ENCODE results near the gene TSR3. TPM values are rescaled to one million over a fixed set of nuclear protein-coding genes. Genes with fewer than 3 reads are reported as not detected.
A peak's percentile ranks its signal among the peaks of the same experiment; 100 is the strongest.

The TSR3 gene
- total and polyA plus RNA-seq, 11 donors, result 46.3 to 108 (median 60.0) TPM

DNA sequence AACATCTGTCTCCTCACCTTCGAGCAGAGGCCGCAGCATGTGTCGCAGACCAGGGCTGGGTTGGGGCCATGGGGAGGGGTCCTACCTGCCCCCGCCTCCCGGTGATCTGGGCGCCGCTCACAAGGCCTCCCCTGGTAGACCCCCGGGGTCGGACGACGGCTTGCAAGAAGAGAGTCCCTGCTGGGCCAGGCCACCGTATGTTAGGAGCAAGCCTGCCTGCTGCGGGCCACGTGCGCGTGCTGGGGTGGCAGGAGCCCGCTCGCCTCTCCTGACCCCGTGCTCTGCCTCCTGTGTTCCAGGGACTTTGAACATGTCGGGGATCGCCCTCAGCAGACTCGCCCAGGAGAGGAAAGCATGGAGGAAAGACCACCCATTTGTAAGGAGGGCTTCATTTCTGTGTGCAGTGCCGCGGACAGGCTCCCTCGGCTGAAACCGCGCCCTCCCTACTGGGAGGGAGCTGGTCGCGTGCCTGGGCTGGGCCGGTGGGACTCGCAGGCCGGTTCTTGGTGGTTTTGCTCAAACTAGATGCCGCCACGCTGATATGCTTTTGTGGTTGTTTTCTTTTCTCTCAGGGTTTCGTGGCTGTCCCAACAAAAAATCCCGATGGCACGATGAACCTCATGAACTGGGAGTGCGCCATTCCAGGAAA lies 37.8 kb downstream of the TSR3 start:
- Histone ChIP-seq H3K27me3 (no peaks in the 10 kb centered on the region), H3K36me3 (peaks cover 3 to 67% (median 51%) of the 10 kb centered on the region in 9 donors), H3K9me3 (no peaks in the 10 kb centered on the region), H3K27ac (no peak overlapping the region), H3K4me3 (no peak overlapping the region), H3K4me1 (peaks cover 8 to 42% (median 35%) of the 10 kb centered on the region in 12 donors)
- DNase-seq, result no peak
- intact Hi-C loops (cut with DNase I), result loop anchor here in 1 of 10 donors (5.0 kb wide), 1 partner anchor 468 kb away; the partner anchor contains the start of genes NUBP2 and SPSB3
- no peak for ATAC-seq
- WGBS, 4 donors, result 85 to 89% (median 88%) methylated on average over 22 to 38 of the region's 38 CpGs
- TF ChIP-seq, protein P1, sequence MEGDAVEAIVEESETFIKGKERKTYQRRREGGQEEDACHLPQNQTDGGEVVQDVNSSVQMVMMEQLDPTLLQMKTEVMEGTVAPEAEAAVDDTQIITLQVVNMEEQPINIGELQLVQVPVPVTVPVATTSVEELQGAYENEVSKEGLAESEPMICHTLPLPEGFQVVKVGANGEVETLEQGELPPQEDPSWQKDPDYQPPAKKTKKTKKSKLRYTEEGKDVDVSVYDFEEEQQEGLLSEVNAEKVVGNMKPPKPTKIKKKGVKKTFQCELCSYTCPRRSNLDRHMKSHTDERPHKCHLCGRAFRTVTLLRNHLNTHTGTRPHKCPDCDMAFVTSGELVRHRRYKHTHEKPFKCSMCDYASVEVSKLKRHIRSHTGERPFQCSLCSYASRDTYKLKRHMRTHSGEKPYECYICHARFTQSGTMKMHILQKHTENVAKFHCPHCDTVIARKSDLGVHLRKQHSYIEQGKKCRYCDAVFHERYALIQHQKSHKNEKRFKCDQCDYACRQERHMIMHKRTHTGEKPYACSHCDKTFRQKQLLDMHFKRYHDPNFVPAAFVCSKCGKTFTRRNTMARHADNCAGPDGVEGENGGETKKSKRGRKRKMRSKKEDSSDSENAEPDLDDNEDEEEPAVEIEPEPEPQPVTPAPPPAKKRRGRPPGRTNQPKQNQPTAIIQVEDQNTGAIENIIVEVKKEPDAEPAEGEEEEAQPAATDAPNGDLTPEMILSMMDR (IDR thresholded peaks at IDR 0.05), result no peak
- no peak for TF ChIP-seq POLR2A (IDR thresholded peaks at IDR 0.05)

DNA sequence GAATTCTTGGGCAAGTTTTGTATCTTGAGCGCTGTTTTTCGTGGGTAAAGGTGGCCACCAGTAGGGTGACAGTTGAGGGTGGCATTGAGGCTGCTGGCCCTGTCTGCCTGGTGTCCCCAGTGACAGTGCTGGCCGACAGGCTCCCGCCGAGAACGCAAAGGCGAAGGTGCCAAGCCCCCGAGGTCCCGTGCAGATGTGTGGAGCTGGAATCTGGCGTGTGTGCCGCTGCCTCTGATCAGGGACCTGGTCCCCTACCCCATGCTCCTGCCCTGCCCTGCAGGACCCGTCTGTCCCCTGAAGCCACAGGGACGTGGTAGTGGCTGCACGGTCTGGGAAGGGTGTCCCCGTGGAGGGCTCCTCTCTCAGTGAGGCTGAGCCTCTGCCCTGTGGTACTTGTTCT lies 38.8 kb downstream of the TSR3 start:
- no peak for TF ChIP-seq POLR2A (IDR thresholded peaks at IDR 0.05)
- TF ChIP-seq, protein P1 (IDR thresholded peaks at IDR 0.05), result no peak
- H3K4me3 ChIP-seq, result peak overlapping the region in 1 of 12 donors; percentile 84
- no peaks in the 10 kb centered on the region for H3K9me3 ChIP-seq
- H3K36me3 ChIP-seq, result peaks cover 3 to 57% (median 42%) of the 10 kb centered on the region in 9 donors
- H3K27ac ChIP-seq, result peak overlapping the region in 6 of 12 donors; percentile 33 to 96 (median 82)
- H3K4me1 ChIP-seq, result peaks cover 8 to 45% (median 35%) of the 10 kb centered on the region in 12 donors
- intact Hi-C loops (cut with DNase I), result loop anchor here in 1 of 10 donors (5.0 kb wide), 1 partner anchor 469 kb away; the partner anchor contains the start of genes NUBP2 and SPSB3
- 71 to 79% (median 75%) methylated on average over 12 to 15 of the region's 15 CpGs for WGBS, 4 donors
- no peaks in the 10 kb centered on the region for H3K27me3 ChIP-seq
- ATAC-seq (no peak), DNase-seq (no peak)

DNA sequence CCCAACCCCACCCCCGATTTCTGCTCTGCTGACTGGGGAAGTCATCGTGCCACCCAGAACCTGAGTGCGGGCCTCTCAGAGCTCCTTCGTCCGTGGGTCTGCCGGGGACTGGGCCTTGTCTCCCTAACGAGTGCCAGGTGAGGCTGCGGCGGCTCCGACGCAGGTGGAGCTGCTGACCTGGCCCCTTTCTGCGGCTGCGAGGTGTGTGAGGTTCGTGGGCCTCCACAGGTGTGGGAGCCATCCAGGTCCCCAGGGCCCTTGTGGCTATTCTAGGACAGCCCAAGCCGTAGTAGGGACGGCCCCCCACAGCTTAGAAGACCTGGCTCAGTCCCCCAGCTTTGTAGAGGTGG lies 39.2 kb downstream of the TSR3 start:
- DNase-seq, result no peak
- Histone ChIP-seq H3K4me3 (peak overlapping the region in 9 of 12 donors; percentile 79 to 98 (median 87)), H3K27me3 (no peaks in the 10 kb centered on the region), H3K27ac (peak overlapping the region in 11 of 12 donors; percentile 33 to 96 (median 80)), H3K36me3 (peaks cover 0 to 53% (median 37%) of the 10 kb centered on the region in 9 donors), H3K9me3 (no peaks in the 10 kb centered on the region), H3K4me1 (peaks cover 8 to 45% (median 35%) of the 10 kb centered on the region in 12 donors)
- ATAC-seq, result no peak
- TF ChIP-seq, protein P1 (IDR thresholded peaks at IDR 0.05), result no peak
- no peak for TF ChIP-seq POLR2A (IDR thresholded peaks at IDR 0.05)
- intact Hi-C loops (cut with DNase I), result loop anchor here in 1 of 10 donors (5.0 kb wide), 1 partner anchor 470 kb away; the partner anchor contains the start of genes NUBP2 and SPSB3
- 37 to 71% (median 62%) methylated on average over 3 to 16 of the region's 16 CpGs for WGBS, 4 donors

DNA sequence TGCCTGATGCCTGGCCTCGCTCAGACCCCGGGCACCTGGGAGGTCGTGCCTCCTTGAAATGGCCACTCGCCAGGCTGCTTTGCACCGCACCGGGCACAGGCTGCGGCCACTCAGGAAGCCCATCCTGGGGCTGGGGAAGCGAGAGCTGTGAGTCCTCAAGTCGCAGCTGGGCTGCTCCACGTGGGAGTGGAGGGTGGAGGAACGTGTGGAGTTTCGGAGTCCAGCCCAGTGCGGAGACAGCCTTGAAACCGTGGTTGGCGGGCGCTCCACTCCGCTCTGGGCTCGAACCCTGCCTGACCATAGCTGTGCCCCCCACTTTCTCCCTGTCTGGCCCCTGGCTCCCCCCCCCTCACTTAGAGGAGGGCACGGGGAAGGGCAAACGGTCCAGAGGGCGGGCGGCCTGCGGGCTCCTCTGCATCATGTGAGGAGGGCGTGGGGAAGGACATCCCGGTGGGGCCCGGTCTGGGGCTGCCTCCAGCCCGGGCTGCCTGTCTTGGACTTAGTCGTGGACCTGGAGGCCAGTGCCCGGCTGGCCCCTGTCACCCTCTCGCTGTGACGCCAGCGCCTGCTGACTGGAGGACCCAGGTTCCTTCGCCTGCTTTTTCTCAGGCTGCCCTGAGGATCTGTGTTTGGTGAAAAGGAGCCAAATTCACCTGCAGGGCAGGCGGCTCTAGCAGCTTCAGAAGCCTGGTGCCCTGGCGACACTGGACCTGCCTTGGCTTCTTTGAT lies 39.8 kb downstream of the TSR3 start:
- 9 to 24% (median 15%) methylated on average over 18 to 35 of the region's 35 CpGs for WGBS, 4 donors
- H3K4me3 ChIP-seq, result peak overlapping the region in 11 of 12 donors; percentile 79 to 98 (median 84)
- H3K27me3 ChIP-seq, result no peaks in the 10 kb centered on the region
- peaks cover 0 to 47% (median 32%) of the 10 kb centered on the region in 9 donors for H3K36me3 ChIP-seq
- intact Hi-C loops (cut with DNase I), result loop anchor here in 2 of 10 donors (2.0 to 5.0 kb wide), 2 partner anchors 39 to 470 kb away; partner anchors contain the start of genes GNPTG (in 2 of the 2), TSR3 (in 2 of the 2), NUBP2 (in 1 of the 2) and SPSB3 (in 1 of the 2)
- H3K9me3 ChIP-seq, result no peaks in the 10 kb centered on the region
- peak; percentile 50 to 75 (median 55) for DNase-seq
- H3K27ac ChIP-seq, result peak overlapping the region in 11 of 12 donors; percentile 66 to 97 (median 81)
- peak; percentile 15 to 64 (median 46) for ATAC-seq
- peaks cover 8 to 45% (median 35%) of the 10 kb centered on the region in 12 donors for H3K4me1 ChIP-seq
- TF ChIP-seq, protein P1 (IDR thresholded peaks at IDR 0.05), result no peak
- TF ChIP-seq POLR2A (IDR thresholded peaks at IDR 0.05), result no peak

Measured in heart left ventricle (tissue), 16 donors.